Rectal smooth muscle tissue (tissue), 1 donor: ENCODE data around the gene TPST2.
"Not testable (repeated sequence)": the region's sequence is repeated elsewhere in the genome, so short reads cannot be mapped to it uniquely, and the experiment has no call there.

Experiments used
- H3K27ac ChIP-seq: one replicate; pipeline ENCODE4 v1.7.0; 2013; ENCODE audit warnings: low read depth, low read length, inconsistent platforms
- H3K27me3 ChIP-seq: one replicate; pipeline ENCODE4 v1.7.0; 2013; ENCODE audit warnings: low read length; ENCODE audit not compliant: control insufficient read depth, insufficient read depth
- H3K36me3 ChIP-seq: one replicate; pipeline ENCODE4 v1.7.0; 2013; ENCODE audit warnings: low read length; ENCODE audit not compliant: control insufficient read depth, insufficient read depth
- H3K4me1 ChIP-seq: one replicate; pipeline ENCODE4 v1.7.0; 2013; ENCODE audit warnings: low read length; ENCODE audit not compliant: control insufficient read depth, insufficient read depth
- H3K4me3 ChIP-seq: one replicate; pipeline ENCODE4 v1.7.0; 2013; ENCODE audit warnings: low read length
- H3K9ac ChIP-seq: one replicate; pipeline ENCODE4 v1.7.0; 2013; ENCODE audit warnings: low read length

TPST2 gene

DNA sequence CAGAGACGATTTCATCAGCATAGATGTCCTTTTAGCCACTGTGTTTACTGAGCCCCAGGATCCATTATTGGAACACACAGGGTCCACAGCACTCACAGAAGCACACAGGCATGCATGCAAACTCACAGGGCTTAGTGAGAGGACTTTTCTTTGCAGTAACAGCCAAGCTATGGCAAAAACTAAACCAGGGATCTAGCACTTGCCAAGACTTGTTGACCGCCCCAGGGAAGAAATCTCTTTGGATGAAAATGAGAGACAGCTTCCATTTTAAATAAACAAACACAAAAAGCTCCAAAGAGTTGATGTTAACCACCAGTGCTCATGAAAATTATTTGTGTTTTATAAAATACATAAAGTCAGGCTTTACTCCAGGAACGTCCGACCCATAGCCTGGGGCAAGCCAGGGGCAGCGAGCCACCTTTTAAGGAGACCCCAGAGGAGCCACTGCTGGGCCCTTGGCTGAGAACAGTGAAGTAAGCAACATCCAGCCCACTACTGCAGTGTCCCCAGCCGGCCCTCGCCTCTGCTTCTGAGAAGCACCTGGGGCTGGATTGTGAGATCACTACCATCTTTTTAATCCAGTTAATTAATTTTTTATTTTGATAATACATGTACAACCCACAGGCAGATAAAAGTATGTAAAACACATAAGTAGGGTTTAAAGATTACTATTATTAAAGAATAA lies 55.6 kb downstream of the TPST2 start:
- H3K4me1 ChIP-seq: no peaks in the 10 kb centered on the region
- H3K9ac ChIP-seq: no peak overlapping the region
- H3K36me3 ChIP-seq: peaks cover 2% of the 10 kb centered on the region
- H3K27me3 ChIP-seq: no peaks in the 10 kb centered on the region
- no peak overlapping the region for H3K4me3 ChIP-seq
- H3K27ac ChIP-seq: no peak overlapping the region

DNA sequence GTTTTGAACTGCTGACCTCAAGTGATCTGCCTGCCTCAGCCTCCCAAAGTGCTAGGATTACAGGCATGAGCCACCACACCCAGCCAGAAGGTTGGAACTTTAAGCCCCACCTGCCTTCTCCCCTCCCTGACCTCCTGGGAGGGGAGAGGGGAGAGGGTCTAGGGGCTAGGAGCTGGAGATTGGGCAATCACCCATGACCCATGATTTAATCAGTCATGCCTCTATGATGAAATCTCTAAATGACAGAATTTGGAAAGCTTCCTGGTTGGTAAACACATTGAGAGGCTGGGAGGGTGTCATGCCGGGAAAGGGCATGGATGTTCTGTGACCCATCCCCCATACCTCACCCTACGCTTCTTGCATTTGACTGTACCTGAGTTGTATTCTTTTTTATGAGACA lies 60.6 kb downstream of the TPST2 start:
- no peaks in the 10 kb centered on the region for H3K27me3 ChIP-seq
- no peak overlapping the region for H3K9ac ChIP-seq
- peaks cover 2% of the 10 kb centered on the region for H3K36me3 ChIP-seq
- H3K27ac ChIP-seq: no peak overlapping the region
- no peak overlapping the region for H3K4me3 ChIP-seq
- no peaks in the 10 kb centered on the region for H3K4me1 ChIP-seq

DNA sequence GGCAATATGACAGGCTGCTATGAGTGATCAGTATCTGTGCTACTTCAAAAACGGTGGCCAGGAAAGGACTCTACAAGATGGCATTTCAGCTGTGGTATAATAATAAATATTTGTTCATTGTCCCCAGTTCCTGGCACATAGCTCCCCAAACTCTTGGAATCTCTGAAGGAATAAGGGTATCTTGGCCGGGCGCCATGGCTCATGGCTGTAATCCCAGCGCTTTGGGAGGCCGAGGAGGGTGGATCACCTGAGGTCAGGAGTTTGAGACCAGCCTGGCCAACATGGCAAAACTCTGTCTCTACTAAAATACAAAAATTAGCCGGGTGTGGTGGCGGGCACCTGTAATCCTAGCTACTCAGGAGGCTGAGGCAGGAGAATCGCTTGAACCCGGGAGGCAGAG lies 61.4 kb downstream of the TPST2 start:
- not testable (repeated sequence) for H3K36me3 ChIP-seq, H3K27ac ChIP-seq, H3K9ac ChIP-seq, H3K4me3 ChIP-seq, H3K4me1 ChIP-seq, H3K27me3 ChIP-seq

DNA sequence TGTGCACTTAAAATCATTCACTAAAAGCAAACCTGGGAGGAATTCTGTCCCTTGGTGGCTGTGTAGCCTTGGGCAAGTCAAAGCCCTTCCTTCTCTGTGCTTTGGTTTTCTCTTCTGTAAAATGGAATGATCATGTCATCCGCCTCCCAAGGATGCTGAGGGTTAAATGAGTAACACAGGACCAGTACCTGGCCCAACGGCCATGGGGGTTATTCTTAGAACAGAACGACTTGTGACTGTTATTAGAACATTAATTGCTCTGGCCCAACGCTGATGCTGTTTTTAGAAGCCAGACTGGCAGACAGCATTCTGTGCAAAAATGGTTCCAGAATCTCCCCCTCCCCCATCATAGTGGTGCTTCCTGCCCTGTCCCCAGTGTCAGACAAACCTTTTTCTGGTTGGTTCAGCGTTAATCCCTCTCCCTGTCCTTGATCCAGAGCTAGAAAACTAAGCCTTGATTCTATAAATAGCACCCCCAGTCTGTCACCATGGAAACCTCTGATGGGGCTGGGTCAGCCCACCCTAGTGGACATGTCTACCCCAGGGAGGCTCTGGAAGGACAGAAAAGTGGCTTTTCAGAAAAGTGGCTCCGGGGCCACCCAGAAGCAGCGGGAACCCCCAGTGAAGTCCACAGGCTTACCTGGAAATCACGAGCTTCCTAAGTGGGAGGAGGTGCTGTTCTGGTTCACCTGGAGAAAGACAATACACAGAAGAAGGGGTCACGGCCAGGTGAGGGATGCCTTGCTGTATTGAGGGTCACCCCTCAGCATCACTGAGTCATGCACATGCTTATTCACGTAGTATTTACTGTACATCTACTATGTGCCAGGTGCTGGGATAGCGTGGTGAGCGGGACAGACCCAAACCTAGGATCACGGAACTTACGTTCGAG lies 62.1 kb downstream of the TPST2 start:
- Histone ChIP-seq H3K9ac (no peak overlapping the region), H3K36me3 (peaks cover 2% of the 10 kb centered on the region), H3K27ac (no peak overlapping the region), H3K4me3 (no peak overlapping the region), H3K27me3 (no peaks in the 10 kb centered on the region), H3K4me1 (no peaks in the 10 kb centered on the region)

DNA sequence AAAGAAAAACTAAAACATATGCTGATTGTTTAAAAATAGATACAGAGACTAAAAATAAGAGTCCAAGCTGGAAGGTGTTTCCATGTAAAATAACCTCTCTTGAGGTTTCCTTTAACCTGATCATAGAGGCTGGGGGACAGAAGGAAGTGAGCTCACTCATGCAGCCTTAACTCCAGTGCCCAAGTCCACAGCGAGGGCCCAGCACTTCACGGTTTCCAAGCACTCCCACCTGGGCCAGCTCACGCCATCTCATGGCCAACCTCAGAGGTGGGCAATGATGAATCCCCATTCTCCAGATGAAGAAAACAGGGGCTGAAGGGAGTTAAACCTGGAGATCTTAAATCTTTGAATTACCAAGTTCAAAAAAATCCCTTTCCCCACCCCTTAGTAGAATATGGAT lies 62.8 kb downstream of the TPST2 start:
- Histone ChIP-seq H3K36me3 (peaks cover 2% of the 10 kb centered on the region), H3K27me3 (no peaks in the 10 kb centered on the region), H3K27ac (no peak overlapping the region), H3K4me1 (no peaks in the 10 kb centered on the region), H3K9ac (no peak overlapping the region), H3K4me3 (no peak overlapping the region)

DNA sequence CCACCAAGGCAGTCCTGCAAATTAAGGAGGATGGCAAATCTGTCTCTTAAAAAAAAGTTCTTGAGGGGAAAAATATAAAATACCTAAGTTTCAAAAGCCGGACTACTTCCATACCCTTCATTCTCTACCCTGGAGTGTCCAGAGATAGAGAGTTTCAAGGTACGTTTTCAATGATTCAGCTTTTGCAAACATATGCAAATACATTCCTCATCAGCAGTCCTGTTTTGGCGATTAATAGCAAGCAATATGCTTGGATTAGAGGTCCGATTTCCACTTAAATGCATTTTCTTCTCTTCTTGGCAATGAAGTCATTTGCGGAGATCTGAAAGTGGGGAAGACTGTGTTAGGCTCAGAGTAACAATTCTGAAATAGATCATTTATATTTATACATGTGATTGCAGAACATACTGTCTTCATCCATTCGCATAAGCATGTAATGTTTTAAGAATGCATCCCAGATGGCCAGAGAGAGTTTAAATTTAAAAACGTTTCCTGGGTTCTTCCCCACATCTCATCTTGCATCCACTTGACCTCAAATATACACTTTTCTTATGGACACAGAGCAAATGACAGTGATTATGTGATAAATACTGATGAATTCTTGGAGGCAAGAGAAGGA lies 63.9 kb downstream of the TPST2 start:
- no peak overlapping the region for H3K4me3 ChIP-seq
- H3K4me1 ChIP-seq: no peaks in the 10 kb centered on the region
- H3K36me3 ChIP-seq: no peaks in the 10 kb centered on the region
- H3K27ac ChIP-seq: no peak overlapping the region
- H3K27me3 ChIP-seq: no peaks in the 10 kb centered on the region
- H3K9ac ChIP-seq: no peak overlapping the region

DNA sequence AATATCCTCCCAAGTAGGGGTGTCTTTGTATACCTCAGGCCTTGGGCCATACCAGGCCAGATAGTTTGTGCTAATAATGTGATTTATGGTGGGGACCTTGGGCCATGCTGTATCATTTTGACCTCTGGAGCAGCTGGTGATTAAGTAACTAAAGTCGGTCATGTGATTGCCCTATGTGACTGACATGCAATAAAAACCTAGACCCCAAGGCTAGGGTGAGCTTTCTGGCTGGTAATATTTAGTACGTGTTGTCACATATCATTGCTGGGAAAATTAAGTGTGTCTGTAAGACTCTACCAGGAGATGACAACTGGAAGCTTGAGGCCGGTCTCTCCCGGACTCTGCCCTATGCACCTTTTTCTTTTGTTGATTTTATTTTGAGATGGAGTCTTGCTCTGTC lies 65.1 kb downstream of the TPST2 start:
- Histone ChIP-seq H3K27ac (no peak overlapping the region), H3K27me3 (no peaks in the 10 kb centered on the region), H3K9ac (no peak overlapping the region), H3K4me3 (no peak overlapping the region), H3K36me3 (no peaks in the 10 kb centered on the region), H3K4me1 (no peaks in the 10 kb centered on the region)

DNA sequence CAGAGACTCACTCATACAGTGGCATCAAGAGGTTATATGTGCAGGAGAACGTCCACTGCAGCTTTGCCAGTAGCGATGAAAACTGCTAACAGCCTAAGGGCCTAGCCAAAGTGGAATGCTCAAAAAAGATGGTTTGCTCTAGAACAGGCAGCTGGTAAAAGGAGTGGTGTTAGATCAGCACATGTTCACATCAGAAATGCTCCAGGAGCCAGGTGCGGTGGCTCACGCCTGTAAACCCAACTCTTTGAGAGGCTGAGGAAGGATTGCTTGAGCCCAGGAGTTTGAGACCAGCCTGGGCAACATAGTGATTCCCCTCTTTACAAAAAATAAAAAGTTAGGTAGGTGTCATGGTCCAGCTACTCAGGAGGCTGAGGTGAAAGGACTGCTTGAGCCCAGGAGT lies 67.3 kb downstream of the TPST2 start:
- Histone ChIP-seq H3K4me1 (no peaks in the 10 kb centered on the region), H3K27me3 (no peaks in the 10 kb centered on the region), H3K9ac (no peak overlapping the region), H3K36me3 (no peaks in the 10 kb centered on the region), H3K27ac (no peak overlapping the region), H3K4me3 (no peak overlapping the region)

DNA sequence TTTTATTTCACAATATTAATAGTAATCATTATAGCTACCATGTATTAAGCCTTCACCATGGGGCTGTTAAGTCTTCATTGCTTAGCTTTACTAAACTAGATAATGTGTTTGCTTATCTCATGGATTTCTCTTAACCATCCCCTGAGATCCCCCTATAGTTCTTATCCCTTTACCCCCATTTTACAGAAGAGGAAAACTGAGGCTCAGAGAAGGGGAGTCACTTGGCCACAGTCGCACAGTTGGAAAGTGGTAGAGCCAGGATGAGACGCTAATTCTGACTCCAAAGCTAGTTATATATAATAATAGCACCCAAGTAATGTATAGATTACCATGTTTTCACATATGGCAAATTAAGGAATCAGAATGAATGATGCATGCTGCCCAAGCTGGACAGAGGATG lies 67.9 kb downstream of the TPST2 start:
- H3K4me3 ChIP-seq: no peak overlapping the region
- H3K27ac ChIP-seq: no peak overlapping the region
- no peak overlapping the region for H3K9ac ChIP-seq

DNA sequence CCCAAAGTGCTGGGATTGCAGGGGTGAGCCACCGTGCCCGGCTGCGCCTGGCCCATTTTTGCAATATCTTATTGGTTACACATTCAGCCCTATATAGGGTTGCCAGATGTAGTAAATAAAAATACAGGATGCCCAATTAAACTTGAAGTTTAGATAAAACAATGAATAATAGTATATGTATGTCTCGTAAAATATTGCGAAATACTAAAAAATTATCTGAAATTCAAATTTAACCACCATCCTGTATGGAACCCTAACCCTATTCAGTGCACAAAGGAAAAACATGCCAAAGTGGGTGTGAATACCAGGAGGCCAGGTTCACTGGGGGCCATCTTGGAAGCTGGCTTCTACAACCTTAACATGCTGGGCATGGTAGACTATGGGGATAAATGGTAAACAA lies 72.5 kb downstream of the TPST2 start:
- H3K9ac ChIP-seq: no peak overlapping the region
- peaks cover 5% of the 10 kb centered on the region for H3K4me1 ChIP-seq
- no peaks in the 10 kb centered on the region for H3K27me3 ChIP-seq
- H3K36me3 ChIP-seq: no peaks in the 10 kb centered on the region
- H3K27ac ChIP-seq: no peak overlapping the region
- no peak overlapping the region for H3K4me3 ChIP-seq

More for the DNA sequence above, 67.9 kb downstream of the TPST2 start:
- Histone ChIP-seq H3K27me3 (no peaks in the 10 kb centered on the region), H3K36me3 (no peaks in the 10 kb centered on the region), H3K4me1 (no peaks in the 10 kb centered on the region)

DNA sequence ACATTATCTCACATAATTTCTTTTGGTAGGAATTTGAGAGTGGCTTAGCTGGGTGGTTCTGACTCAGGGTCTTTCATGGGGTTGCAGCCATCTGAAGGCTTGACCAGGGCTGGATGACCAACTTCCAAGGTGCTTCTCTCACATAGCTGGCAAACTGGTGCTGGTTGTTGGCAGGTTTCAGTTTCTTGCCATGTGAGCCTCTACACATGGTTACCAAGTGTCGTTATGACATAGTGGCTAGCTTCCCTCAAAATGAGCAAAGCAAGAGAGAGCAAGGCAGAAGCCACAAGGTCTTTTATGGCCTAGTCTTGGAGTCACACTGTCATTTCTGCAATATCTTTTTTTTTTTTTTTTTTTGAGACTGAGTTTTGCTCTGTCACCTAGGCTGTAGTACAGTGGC lies 73.4 kb downstream of the TPST2 start:
- H3K9ac ChIP-seq: no peak overlapping the region
- no peak overlapping the region for H3K4me3 ChIP-seq
- no peak overlapping the region for H3K27ac ChIP-seq
- no peaks in the 10 kb centered on the region for H3K27me3 ChIP-seq
- H3K36me3 ChIP-seq: no peaks in the 10 kb centered on the region
- H3K4me1 ChIP-seq: peaks cover 9% of the 10 kb centered on the region

DNA sequence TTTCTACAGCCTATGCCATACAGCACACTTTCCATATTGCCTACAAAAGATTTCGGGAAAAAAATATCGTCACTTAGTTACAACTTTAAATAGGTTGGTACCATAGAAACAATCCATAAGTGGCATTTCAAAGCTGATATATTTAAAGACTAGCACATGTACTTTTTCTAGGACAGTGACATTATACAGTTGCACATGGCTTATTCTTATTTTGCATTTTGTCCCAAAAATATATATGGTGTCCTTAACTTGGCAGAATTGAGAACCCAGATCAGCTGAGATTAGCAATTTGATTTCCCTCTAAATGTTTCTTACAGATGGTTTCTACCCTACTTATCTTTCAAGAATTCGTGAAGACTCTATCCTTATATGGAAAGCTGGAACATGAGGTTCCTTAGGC lies 74.0 kb downstream of the TPST2 start:
- no peak overlapping the region for H3K4me3 ChIP-seq
- H3K9ac ChIP-seq: no peak overlapping the region
- H3K36me3 ChIP-seq: no peaks in the 10 kb centered on the region
- no peak overlapping the region for H3K27ac ChIP-seq
- no peaks in the 10 kb centered on the region for H3K27me3 ChIP-seq
- H3K4me1 ChIP-seq: peaks cover 12% of the 10 kb centered on the region
